IPS DF 4.7 (cell line): ENCODE data around the gene PDZD11.
"Not testable (repeated sequence)": the region's sequence is repeated elsewhere in the genome, so short reads cannot be mapped to it uniquely, and the experiment has no call there.

Experiments used
- DNase-seq: peaks from one replicate; pipeline ENCODE4 v3.0.0-alpha.2; 2013; ENCODE audit warnings: low spot score; ENCODE audit errors: extremely low read depth

Gene PDZD11

GRCh38 chrX:70257423-70258288 lies 32.1 kb downstream of the PDZD11 start:
- DNase-seq = no peak

DNA sequence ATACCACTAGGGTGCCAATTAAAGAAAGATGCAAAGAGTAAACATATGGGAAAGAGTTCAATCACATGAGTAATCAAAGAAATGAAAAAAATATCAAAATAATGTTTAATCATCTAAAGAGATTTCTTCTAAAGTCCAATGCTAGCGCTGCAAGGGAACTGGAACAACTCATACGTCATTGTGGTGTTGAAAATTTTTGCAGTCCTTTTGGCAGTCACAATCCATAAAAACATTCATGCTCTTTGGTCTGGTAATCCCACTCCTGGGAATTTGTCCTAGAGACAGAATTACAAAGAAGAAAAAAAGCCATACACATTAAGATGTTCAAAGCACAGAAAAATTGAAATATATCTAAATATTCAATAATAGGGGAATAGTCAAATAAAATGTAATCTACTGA lies 34.3 kb downstream of the PDZD11 start:
- DNase-seq = no peak

- DNase-seq = no peak
Measured at GRCh38 chrX:70254909-70255308, 34.8 kb downstream of the PDZD11 start.

DNA sequence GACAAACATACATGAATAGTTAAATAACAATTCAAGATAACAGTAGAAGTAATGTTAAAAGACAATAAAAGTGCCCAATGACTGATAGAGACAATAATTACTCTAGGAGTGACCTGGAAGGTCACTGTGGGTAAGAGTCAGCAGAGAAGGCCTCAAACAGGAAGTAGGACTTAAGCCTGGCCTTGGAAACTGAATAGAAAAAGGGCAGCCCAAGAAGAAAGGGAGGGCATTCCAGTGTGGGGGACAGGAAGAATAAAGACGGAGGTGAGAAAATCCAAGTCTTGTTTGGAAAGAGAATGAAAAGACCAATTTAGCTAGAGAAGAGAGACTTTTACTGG lies 35.7 kb downstream of the PDZD11 start:
- no peak for DNase-seq

- no peak for DNase-seq
Measured at GRCh38 chrX:70253377-70254062, 36.2 kb downstream of the PDZD11 start.

DNA sequence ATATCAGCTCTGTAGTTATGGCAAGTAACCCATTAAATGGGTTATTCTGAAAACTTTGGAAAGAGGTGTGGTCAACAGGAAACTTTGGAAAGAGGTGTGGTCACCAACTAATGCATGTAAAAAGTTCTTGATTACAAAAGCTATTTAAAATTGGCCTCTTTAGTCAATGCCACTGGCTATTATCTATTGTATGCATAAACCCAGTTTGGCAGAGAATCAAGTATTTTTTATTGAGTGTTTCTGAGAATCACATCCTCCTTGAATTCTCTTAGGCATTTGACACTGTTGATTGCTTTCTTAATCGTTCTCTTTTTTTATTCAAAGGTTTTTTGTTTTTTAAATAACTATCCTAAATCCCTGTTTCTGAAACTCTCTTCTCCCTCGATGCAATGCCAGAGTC lies 37.2 kb downstream of the PDZD11 start:
- no peak for DNase-seq

- no peak for DNase-seq
Measured at GRCh38 chrX:70247252-70247651, 42.5 kb downstream of the PDZD11 start.

- no peak for DNase-seq
Measured at GRCh38 chrX:70244881-70245280, 44.8 kb downstream of the PDZD11 start.

- DNase-seq = not testable (repeated sequence)
Measured at GRCh38 chrX:70243601-70244000, 46.1 kb downstream of the PDZD11 start.

GRCh38 chrX:70241501-70241900 lies 48.2 kb downstream of the PDZD11 start:
- DNase-seq = no peak

DNA sequence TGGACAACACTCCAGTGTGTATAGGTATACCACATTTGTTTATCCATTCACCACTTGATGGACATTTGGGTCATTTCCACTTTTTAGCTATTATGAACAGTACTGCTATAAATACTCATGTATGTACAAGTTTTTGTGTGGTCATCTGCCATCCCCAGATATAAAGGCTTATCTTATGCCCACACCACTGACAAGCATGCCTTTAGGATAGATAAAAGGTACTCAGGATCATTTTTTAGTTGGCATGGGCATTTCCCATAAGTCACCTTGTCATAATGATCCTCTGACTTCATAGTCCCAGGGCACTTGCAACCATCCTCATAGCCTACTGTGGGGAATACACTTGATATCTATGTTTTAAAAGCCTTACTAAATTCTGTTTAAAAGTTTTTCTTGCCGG lies 49.0 kb downstream of the PDZD11 start:
- no peak for DNase-seq
